GM23338 (cell line): ENCODE measurements around the gene ABCD3. TPM values are rescaled to one million over a fixed set of nuclear protein-coding genes. Genes with fewer than 3 reads are reported as not detected.

Experiments
- ATAC-seq: fragments of 200-7000 bp; cut with Tn5 transposase; 3 replicates; pipeline ENCODE4 v1.9.1; 2020
- DNase-seq: peaks from one replicate; pipeline ENCODE4 v3.0.0-alpha.2; 2015; ENCODE audit warnings: low spot score
- H2AFZ ChIP-seq: fragments of 200-600 bp; sonication (generic); 2 replicates; pipeline ENCODE4 v1.8.0; 2016; ENCODE audit warnings: antibody characterized with exemption, mild to moderate bottlenecking, moderate library complexity
- H3F3A ChIP-seq: fragments of 200-600 bp; sonication (generic); replicated peaks from 2 replicates; pipeline ENCODE4 v1.8.0; 2017; ENCODE audit warnings: antibody characterized with exemption, mixed run types, low read depth
- H3K27ac ChIP-seq: fragments of 200-600 bp; sonication (generic); 2 replicates; pipeline ENCODE4 v1.6.1; 2016; ENCODE audit warnings: low read depth
- H3K27me3 ChIP-seq: fragments of 200-600 bp; sonication (generic); 2 replicates; pipeline ENCODE4 v1.8.0; 2016; ENCODE audit warnings: mild to moderate bottlenecking, mixed run types, moderate library complexity; ENCODE audit not compliant: insufficient read depth
- H3K36me3 ChIP-seq: fragments of 200-600 bp; sonication (generic); 2 replicates; pipeline ENCODE4 v1.8.0; 2016; ENCODE audit warnings: mild to moderate bottlenecking; ENCODE audit not compliant: insufficient read depth
- H3K4me1 ChIP-seq: fragments of 200-600 bp; sonication (generic); 2 replicates; pipeline ENCODE4 v1.8.0; 2016; ENCODE audit warnings: mild to moderate bottlenecking, moderate library complexity; ENCODE audit not compliant: insufficient read depth
- H3K4me2 ChIP-seq: fragments of 200-600 bp; sonication (generic); 2 replicates; pipeline ENCODE4 v1.7.1; 2017; ENCODE audit warnings: mixed run types
- H3K4me3 ChIP-seq: fragments of 200-600 bp; sonication (generic); 2 replicates; pipeline ENCODE4 v1.6.1; 2016; ENCODE audit warnings: mixed run types
- H3K79me2 ChIP-seq: fragments of 200-600 bp; sonication (generic); replicated peaks from 2 replicates; pipeline ENCODE4 v1.8.0; 2017; ENCODE audit warnings: mild to moderate bottlenecking; ENCODE audit not compliant: insufficient read depth
- H3K9me2 ChIP-seq: fragments of 200-600 bp; sonication (generic); 2 replicates; pipeline ENCODE4 v1.8.0; 2017; ENCODE audit not compliant: insufficient read depth
- H4K20me1 ChIP-seq: fragments of 200-600 bp; sonication (generic); replicated peaks from 2 replicates; pipeline ENCODE4 v1.8.0; 2017; ENCODE audit warnings: mild to moderate bottlenecking; ENCODE audit not compliant: insufficient read depth
- H3K27ac Mint-ChIP-seq: 2 replicates; pipeline ENCODE4 v1.8.0; 2020; ENCODE audit warnings: inconsistent platforms, mild to moderate bottlenecking, moderate library complexity, mixed read lengths
- H3K27me3 Mint-ChIP-seq: 3 replicates; pipeline ENCODE4 v1.8.0; 2022; ENCODE audit warnings: low read depth, mild to moderate bottlenecking, moderate library complexity, mixed read lengths, inconsistent platforms; ENCODE audit not compliant: insufficient read depth, poor library complexity
- H3K36me3 Mint-ChIP-seq: 3 replicates; pipeline ENCODE4 v1.8.0; 2021; ENCODE audit warnings: low read depth, mild to moderate bottlenecking, inconsistent platforms, moderate library complexity, mixed read lengths
- H3K4me1 Mint-ChIP-seq: 3 replicates; pipeline ENCODE4 v1.8.0; 2020; ENCODE audit warnings: mild to moderate bottlenecking, inconsistent platforms, mixed read lengths
- H3K4me3 Mint-ChIP-seq: 3 replicates; pipeline ENCODE4 v1.8.0; 2021; ENCODE audit warnings: moderate library complexity, mild to moderate bottlenecking, inconsistent platforms, mixed read lengths
- H3K9me3 Mint-ChIP-seq: 3 replicates; pipeline ENCODE4 v1.8.0; 2020; ENCODE audit warnings: moderate library complexity, mild to moderate bottlenecking, inconsistent platforms, mixed read lengths
- CREB1 ChIP-seq: fragments of 250-450 bp; sonication (Bioruptor Pico); IDR thresholded peaks from 2 replicates; pipeline ENCODE4 v1.5.0; 2020; ENCODE audit warnings: low read depth, mild to moderate bottlenecking, moderate library complexity
- CTCF ChIP-seq, 2 experiments: fragments of 200-600 bp in 1 of 2; sonication (generic) in 1 of 2; conservative IDR thresholded peaks; 2 replicates each; pipeline versions ENCODE4 v1.5.1 to v1.6.1; 2016 to 2017; ENCODE audit warnings: antibody characterized with exemption in 2 of 2, low read depth in 2 of 2, mild to moderate bottlenecking in 2 of 2, moderate library complexity in 1 of 2
- ETS1 ChIP-seq: IDR thresholded peaks from 2 replicates; pipeline ENCODE4 v1.6.1; 2016; ENCODE audit warnings: antibody characterized with exemption
- EZH2 ChIP-seq: fragments of 200-600 bp; sonication (generic); IDR thresholded peaks from one replicate; pipeline ENCODE4 v1.8.0; 2017; ENCODE audit warnings: antibody characterized with exemption, mild to moderate bottlenecking, low read depth; ENCODE audit not compliant: unreplicated experiment
- EZH2phosphoT487 ChIP-seq: fragments of 200-600 bp; sonication (generic); IDR thresholded peaks from one replicate; pipeline ENCODE4 v1.8.1; 2018; ENCODE audit warnings: antibody characterized with exemption; ENCODE audit not compliant: unreplicated experiment
- NANOG ChIP-seq: IDR thresholded peaks from 2 replicates; pipeline ENCODE4 v1.6.1; 2016; ENCODE audit warnings: antibody characterized with exemption, borderline replicate concordance
- POLR2AphosphoS5 ChIP-seq: IDR thresholded peaks from 2 replicates; pipeline ENCODE4 v1.6.1; 2016; ENCODE audit warnings: antibody characterized with exemption, low read depth
- REST ChIP-seq: IDR thresholded peaks from one replicate; pipeline ENCODE4 v1.6.1; 2018; ENCODE audit warnings: antibody characterized with exemption; ENCODE audit not compliant: unreplicated experiment
- STAT1 ChIP-seq: IDR thresholded peaks from one replicate; pipeline ENCODE4 v1.6.1; 2016; ENCODE audit warnings: antibody characterized with exemption; ENCODE audit not compliant: unreplicated experiment
- ZNF114 ChIP-seq: fragments of 250-450 bp; sonication (Bioruptor Pico); IDR thresholded peaks from 2 replicates; pipeline ENCODE4 v1.5.0; 2020; ENCODE audit warnings: mild to moderate bottlenecking, moderate library complexity
- ZNF331 ChIP-seq: fragments of 250-450 bp; sonication (Bioruptor Pico); IDR thresholded peaks from 2 replicates; pipeline ENCODE4 v1.5.0; 2020; ENCODE audit warnings: low read depth, mild to moderate bottlenecking, moderate library complexity
- ZNF462 ChIP-seq: fragments of 250-450 bp; sonication (Bioruptor Pico); IDR thresholded peaks from 2 replicates; pipeline ENCODE4 v1.5.0; 2020; ENCODE audit warnings: mild to moderate bottlenecking, moderate library complexity
- polyA plus RNA-seq: library from polyadenylated mRNA; unstranded; fragments of >200 nt; fragmentation: Nextera tagmentation; extraction: Ambion mirVana; gene quantifications from 2 replicates; pipeline ENCODE4 v1.2.1, GENCODE V29; 2016
- total RNA-seq: library from RNA; depleted of rRNA; stranded (reverse); fragments of >200 nt; shearing (Covaris generic); gene quantifications from 2 replicates; pipeline ENCODE4 v1.2.3, GENCODE V29; 2014

Gene ABCD3
- total and polyA plus RNA-seq, 2 experiments from 2014 or later, result 12.3 to 24.0 TPM

DNA sequence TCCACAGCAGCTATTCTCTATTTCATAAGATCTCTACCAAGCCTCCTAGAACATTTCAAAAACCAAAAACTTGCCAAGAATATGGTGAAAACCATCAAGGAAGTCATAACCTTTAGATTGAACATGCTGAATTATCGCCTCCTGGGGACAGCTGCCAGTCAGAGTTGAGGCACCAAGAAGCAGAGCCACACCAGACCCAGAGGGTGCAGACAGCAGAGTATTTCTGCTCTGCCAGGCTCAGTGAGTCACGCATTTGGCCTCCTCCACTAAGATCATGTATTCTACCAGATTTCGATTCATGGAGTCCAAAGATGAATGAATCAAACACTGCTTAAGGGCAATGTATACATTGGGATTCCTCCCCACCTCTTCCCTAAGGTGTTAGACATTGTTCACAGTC, 121.3 kb downstream of the ABCD3 start:
- ATAC-seq, result no peak
- H3K4me2 ChIP-seq, result 0 out of 2 replicates have a peak overlapping the region, but pooled peaks have one; percentile 8

More for the DNA sequence above, 121.3 kb downstream of the ABCD3 start:
- Histone ChIP-seq H3F3A (peaks cover 8% of the 10 kb centered on the region; the same call in 1 of the 2 replicates), H2AFZ (no peak overlapping the region), H3K9me2 (no peaks in the 10 kb centered on the region), H3K4me3 (0 out of 2 replicates have a peak overlapping the region, but pooled peaks have one; percentile 7), H3K36me3 (peaks cover 5% of the 10 kb centered on the region; the same call in 1 of the 2 replicates), H4K20me1 (no peaks in the 10 kb centered on the region), H3K4me1 (peaks cover 42% of the 10 kb centered on the region), H3K27ac (no peak overlapping the region), H3K79me2 (peaks cover 39% of the 10 kb centered on the region), H3K27me3 (peaks cover 35% of the 10 kb centered on the region)
- Mint-ChIP-seq H3K4me3 (peak overlapping the region; percentile 83; the same call in 1 of the 3 replicates), H3K9me3 (no peaks in the 10 kb centered on the region), H3K27me3 (peaks cover 21% of the 10 kb centered on the region), H3K27ac (no peak overlapping the region), H3K36me3 (peaks cover 19% of the 10 kb centered on the region; the same call in 2 of the 3 replicates), H3K4me1 (peaks cover 39% of the 10 kb centered on the region)
- TF ChIP-seq ZNF114 (CRISPR knock-in tag), result no peak
- TF ChIP-seq ZNF462 (CRISPR knock-in tag), result no peak
- no peak for TF ChIP-seq ETS1
- no peak for TF ChIP-seq ZNF331 (CRISPR knock-in tag)
- TF ChIP-seq STAT1, result no peak
- no peak for TF ChIP-seq EZH2phosphoT487
- no peak for TF ChIP-seq NANOG
- no peak for TF ChIP-seq CTCF (conservative IDR thresholded peaks at IDR 0.05; ENCODE audit: low read depth in 2 of 2)
- no peak for TF ChIP-seq CREB1 (CRISPR knock-in tag)
- no peak for TF ChIP-seq REST
- no peak for TF ChIP-seq POLR2AphosphoS5
- no peak for TF ChIP-seq EZH2
- DNase-seq, result no peak
